Measurements from ENCODE around the gene FOCAD.

- TF ChIP-seq CTCF (conservative IDR thresholded peaks at IDR 0.05; ENCODE audit: low read length) (no peak), EZH2phosphoT487 (IDR thresholded peaks at IDR 0.05; ENCODE audit: borderline replicate concordance, low read depth, low read length) (no peak)
Observed at GRCh38 chr9:20984506-20984905, 300.4 kb downstream of the FOCAD start.
